Kidney (tissue), 14 donors: Measurements from ENCODE around the gene SMURF1. TPM values are rescaled to one million over a fixed set of nuclear protein-coding genes. Genes with fewer than 3 reads are reported as not detected.

Experiments
- DNase-seq, 5 donors: peaks; one replicate each; pipeline ENCODE4 v3.0.0-alpha.2; 2013 to 2020
- FAIRE-seq: peaks from 2 replicates; lab custom pipeline; 2012; peaks lifted over from hg19 to GRCh38; lab: Jason Lieb, UNC
- H3K27ac ChIP-seq, 2 donors: one replicate each; pipeline ENCODE4 v1.7.0; 2013; ENCODE audit warnings: low read depth in 2 of 2, low read length in 2 of 2, inconsistent platforms in 1 of 2
- H3K27me3 ChIP-seq: one replicate; pipeline ENCODE4 v1.7.1; 2013; ENCODE audit warnings: low read length, inconsistent platforms; ENCODE audit not compliant: control insufficient read depth, insufficient read depth
- H3K36me3 ChIP-seq, 3 donors: one replicate each; pipeline versions ENCODE4 v1.7.0 to v1.7.1; 2013; ENCODE audit warnings: low read length in 3 of 3, control low read depth in 1 of 3, inconsistent platforms in 1 of 3; ENCODE audit not compliant: insufficient read depth in 3 of 3, control insufficient read depth in 2 of 3
- H3K4me1 ChIP-seq, 3 donors: one replicate each; pipeline versions ENCODE4 v1.7.0 to v1.7.1; 2013; ENCODE audit warnings: low read length in 3 of 3, inconsistent platforms in 1 of 3, low read depth in 1 of 3; ENCODE audit not compliant: control insufficient read depth in 2 of 3, insufficient read depth in 2 of 3
- H3K4me3 ChIP-seq, 3 donors: one replicate each; pipeline versions ENCODE4 v1.7.0 to v1.8.1; 2013; ENCODE audit warnings: low read length in 3 of 3, control low read depth in 1 of 3, inconsistent platforms in 1 of 3
- H3K9ac ChIP-seq, 3 donors: one replicate each; pipeline versions ENCODE4 v1.7.0 to v1.7.1; 2013; ENCODE audit warnings: low read length in 3 of 3, control low read depth in 1 of 3, inconsistent platforms in 1 of 3
- H3K9me3 ChIP-seq, 3 donors: one replicate each; pipeline versions ENCODE4 v1.7.0 to v1.7.1; 2013; ENCODE audit warnings: low read length in 3 of 3, control low read depth in 1 of 3, inconsistent platforms in 1 of 3; ENCODE audit not compliant: control insufficient read depth in 2 of 3, insufficient read depth in 1 of 3
- intact Hi-C: fragments of 100-400 bp; cut with DNase I; formaldehyde crosslinking; loops from one replicate; pipeline ENCODE4 v1.11.1; 2022
- polyA plus RNA-seq: library from polyadenylated mRNA; stranded (reverse); fragments of 350-450 nt; fragmentation: Illumina TruSeq; extraction: RNeasy Lipid Tissue Mini Kit (QIAGEN cat#74804); gene quantifications from one replicate; pipeline ENCODE4 v1.2.3, GENCODE V29; 2014; ENCODE audit warnings: low read depth, low replicate concordance; ENCODE audit not compliant: insufficient read depth
- total RNA-seq: library from RNA; stranded (reverse); fragmentation: NEBNext Ultra II Directional; extraction: Animal tissue kit (Norgen Biotek cat#: 25700); gene quantifications from one replicate; pipeline ENCODE4 v1.2.1, GENCODE V29; 2021
- TF ChIP-seq, protein P1 (sequence below): IDR thresholded peaks from 3 replicates; pipeline ENCODE4 v1.5.1; 2012; ENCODE audit warnings: mild to moderate bottlenecking, moderate library complexity, borderline replicate concordance; ENCODE audit not compliant: insufficient read depth; ENCODE audit errors: extremely low read depth
- donor health status: control.
- donor health status: control.
- donor health status: control.
- donor health status: control.
- donor health status: control.
- donor health status: DM: yes; HTN: yes; CAD: no.
- donor health status: Normal renal cell carcinoma (clear cell type).

SMURF1 gene
- total and polyA plus RNA-seq, 2 donors from 2014 or later, result 6.3 to 29.8 TPM

DNA sequence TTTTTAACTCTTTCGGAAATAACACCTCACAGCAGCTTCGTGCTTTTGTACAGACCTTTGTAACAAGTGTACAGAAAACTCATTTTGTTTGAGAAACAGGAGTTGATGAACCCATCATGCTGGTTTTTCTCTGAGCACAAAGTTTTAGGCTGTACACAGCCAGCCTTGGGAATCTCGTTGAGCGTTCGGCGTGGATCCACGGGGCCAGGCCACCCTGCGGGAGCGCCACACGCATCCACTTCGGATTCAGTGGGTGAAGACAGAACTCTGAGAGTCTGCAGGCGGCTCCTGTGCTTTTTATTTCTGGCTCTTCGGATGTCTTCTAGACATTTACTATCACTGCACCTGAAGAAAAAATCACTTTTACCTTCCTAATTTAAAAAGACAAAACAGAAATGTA lies 131.2 kb downstream of the SMURF1 start:
- Histone ChIP-seq H3K9me3 (no peaks in the 10 kb centered on the region), H3K36me3 (peaks cover 4 to 55% (median 43%) of the 10 kb centered on the region in 3 donors), H3K27me3 (no peaks in the 10 kb centered on the region), H3K4me1 (no peaks in the 10 kb centered on the region), H3K4me3 (no peak overlapping the region), H3K27ac (no peak overlapping the region), H3K9ac (no peak overlapping the region)
- FAIRE-seq (no peak), DNase-seq (no peak)
- TF ChIP-seq, protein P1, sequence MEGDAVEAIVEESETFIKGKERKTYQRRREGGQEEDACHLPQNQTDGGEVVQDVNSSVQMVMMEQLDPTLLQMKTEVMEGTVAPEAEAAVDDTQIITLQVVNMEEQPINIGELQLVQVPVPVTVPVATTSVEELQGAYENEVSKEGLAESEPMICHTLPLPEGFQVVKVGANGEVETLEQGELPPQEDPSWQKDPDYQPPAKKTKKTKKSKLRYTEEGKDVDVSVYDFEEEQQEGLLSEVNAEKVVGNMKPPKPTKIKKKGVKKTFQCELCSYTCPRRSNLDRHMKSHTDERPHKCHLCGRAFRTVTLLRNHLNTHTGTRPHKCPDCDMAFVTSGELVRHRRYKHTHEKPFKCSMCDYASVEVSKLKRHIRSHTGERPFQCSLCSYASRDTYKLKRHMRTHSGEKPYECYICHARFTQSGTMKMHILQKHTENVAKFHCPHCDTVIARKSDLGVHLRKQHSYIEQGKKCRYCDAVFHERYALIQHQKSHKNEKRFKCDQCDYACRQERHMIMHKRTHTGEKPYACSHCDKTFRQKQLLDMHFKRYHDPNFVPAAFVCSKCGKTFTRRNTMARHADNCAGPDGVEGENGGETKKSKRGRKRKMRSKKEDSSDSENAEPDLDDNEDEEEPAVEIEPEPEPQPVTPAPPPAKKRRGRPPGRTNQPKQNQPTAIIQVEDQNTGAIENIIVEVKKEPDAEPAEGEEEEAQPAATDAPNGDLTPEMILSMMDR, result no peak
- intact Hi-C loops, result no loop called here

DNA sequence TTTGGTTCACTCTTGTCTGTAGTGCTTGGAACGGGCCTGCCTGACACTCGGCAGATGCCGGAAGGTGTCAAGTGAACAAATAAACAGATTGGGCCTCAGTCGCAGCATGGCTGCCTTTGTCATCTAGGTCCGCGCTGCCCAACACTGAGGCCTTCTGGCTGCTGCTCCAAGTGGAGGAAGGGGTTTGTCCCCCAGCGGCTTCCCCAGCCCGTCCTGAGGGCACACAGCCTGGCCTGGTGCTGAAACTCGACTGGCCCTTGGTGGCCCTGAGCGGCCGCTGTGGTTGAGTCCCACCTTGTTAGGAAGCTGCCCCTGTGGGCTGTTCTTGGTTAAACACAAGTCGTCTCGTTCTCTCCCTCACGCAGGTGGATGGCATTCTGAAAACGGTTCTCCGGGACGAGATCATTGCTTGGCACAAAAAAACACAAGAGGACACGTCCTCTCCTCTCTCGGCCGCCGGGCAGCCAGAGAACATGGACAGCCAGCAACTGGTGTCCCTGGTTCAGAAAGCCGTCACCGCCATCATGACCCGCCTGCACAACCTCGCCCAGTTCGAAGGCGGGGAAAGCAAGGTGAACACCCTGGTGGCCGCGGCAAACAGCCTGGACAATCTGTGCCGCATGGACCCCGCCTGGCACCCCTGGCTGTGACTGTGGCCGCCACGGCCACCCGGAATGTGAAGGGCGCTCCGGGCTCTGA lies 132.1 kb downstream of the SMURF1 start:
- Histone ChIP-seq H3K27me3 (no peaks in the 10 kb centered on the region), H3K36me3 (peaks cover 7 to 57% (median 45%) of the 10 kb centered on the region in 3 donors), H3K9ac (no peak overlapping the region), H3K4me1 (no peaks in the 10 kb centered on the region), H3K4me3 (no peak overlapping the region), H3K27ac (no peak overlapping the region), H3K9me3 (no peaks in the 10 kb centered on the region)
- intact Hi-C loops, result no loop called here
- FAIRE-seq (no peak), DNase-seq (peak in 1 of 5 donors; percentile 61)
- TF ChIP-seq, protein P1, result no peak

DNA sequence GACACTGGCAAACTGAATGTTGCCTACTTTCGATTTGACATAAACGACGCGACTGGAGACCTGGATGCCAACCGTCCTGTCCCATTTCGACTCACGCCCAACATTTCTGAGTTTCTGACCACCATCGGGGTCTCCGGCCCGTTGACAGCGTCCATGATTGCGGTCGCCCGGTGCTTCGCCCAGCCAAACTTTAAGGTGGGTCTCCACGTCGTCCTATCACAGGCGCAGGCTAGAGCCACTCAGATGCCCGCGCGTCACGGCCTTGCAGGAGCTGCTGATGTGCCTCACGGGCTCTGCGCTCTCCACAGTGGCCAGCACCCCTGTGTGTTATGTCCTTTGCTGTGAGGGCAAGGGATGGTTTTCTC lies 132.6 kb downstream of the SMURF1 start:
- H3K27me3 ChIP-seq, result no peaks in the 10 kb centered on the region
- peak in 1 of 5 donors; percentile 77 for DNase-seq
- no peak overlapping the region for H3K27ac ChIP-seq
- H3K4me1 ChIP-seq, result no peaks in the 10 kb centered on the region
- TF ChIP-seq, protein P1, result no peak
- peaks cover 8 to 58% (median 50%) of the 10 kb centered on the region in 3 donors for H3K36me3 ChIP-seq
- H3K9me3 ChIP-seq, result no peaks in the 10 kb centered on the region
- no peak overlapping the region for H3K4me3 ChIP-seq
- FAIRE-seq, result no peak
- H3K9ac ChIP-seq, result no peak overlapping the region
- intact Hi-C loops, result no loop called here
